Activated naive CD4-positive, alpha-beta T cell (primary cell): Measurements from ENCODE around the gene JARID2.

ENCODE experiments used
- DNase-seq, 4 experiments: peaks; one replicate each; lab custom pipeline; 2025; lab: John Stamatoyannopoulos, UW

JARID2 gene

GRCh38 chr6:15510121-15510520 is 264.3 kb downstream of the JARID2 start:
- no peak for DNase-seq

- no peak for DNase-seq
Observed at GRCh38 chr6:15510536-15511247, 264.8 kb downstream of the JARID2 start.

- DNase-seq: no peak
Observed at GRCh38 chr6:15511248-15512125, 265.6 kb downstream of the JARID2 start.

GRCh38 chr6:15512126-15512525 is 266.3 kb downstream of the JARID2 start:
- no peak for DNase-seq

GRCh38 chr6:15512721-15513120 is 266.9 kb downstream of the JARID2 start:
- no peak for DNase-seq

GRCh38 chr6:15513131-15513771 is 267.4 kb downstream of the JARID2 start:
- DNase-seq: no peak

- DNase-seq: no peak
Observed at GRCh38 chr6:15513801-15514711, 268.2 kb downstream of the JARID2 start.

- DNase-seq: no peak
Observed at GRCh38 chr6:15515226-15515625, 269.4 kb downstream of the JARID2 start.

- DNase-seq: no peak
Observed at GRCh38 chr6:15515660-15516375, 269.9 kb downstream of the JARID2 start.

- no peak for DNase-seq
Observed at GRCh38 chr6:15516378-15516777, 270.5 kb downstream of the JARID2 start.

GRCh38 chr6:15516923-15517560 is 271.2 kb downstream of the JARID2 start:
- no peak for DNase-seq

GRCh38 chr6:15517600-15517999 is 271.7 kb downstream of the JARID2 start:
- DNase-seq: no peak

GRCh38 chr6:15518057-15518456 is 272.2 kb downstream of the JARID2 start:
- DNase-seq: no peak

GRCh38 chr6:15518878-15519277 is 273.0 kb downstream of the JARID2 start:
- DNase-seq: no peak

GRCh38 chr6:15519681-15520080 is 273.8 kb downstream of the JARID2 start:
- no peak for DNase-seq

GRCh38 chr6:15520626-15521203 is 274.8 kb downstream of the JARID2 start:
- DNase-seq: no peak

- no peak for DNase-seq
Observed at GRCh38 chr6:15521582-15521981, 275.7 kb downstream of the JARID2 start.

- no peak for DNase-seq
Observed at GRCh38 chr6:15522026-15522425, 276.2 kb downstream of the JARID2 start.

GRCh38 chr6:15522427-15522826 is 276.6 kb downstream of the JARID2 start:
- no peak for DNase-seq

- no peak for DNase-seq
Observed at GRCh38 chr6:15522856-15523529, 277.1 kb downstream of the JARID2 start.
